Measurements from ENCODE around the gene ZMYM3. TPM values are rescaled to one million over a fixed set of nuclear protein-coding genes. Genes with fewer than 3 reads are reported as not detected.

Gene ZMYM3
- total and polyA plus RNA-seq, 2 experiments from 2014 or later = 31.0 to 71.1 TPM

GRCh38 chrX:71191248-71191647 is 62.7 kb downstream of the ZMYM3 start:
- no peaks in the 10 kb centered on the region for H3K9me3 Mint-ChIP-seq

More at GRCh38 chrX:71191248-71191647, 62.7 kb downstream of the ZMYM3 start:
- peaks cover 17% of the 10 kb centered on the region for H3K4me1 Mint-ChIP-seq
- H3K27ac ChIP-seq (ENCODE audit: low read depth) = peak overlapping the region; percentile 87; the same call in 1 of the 2 replicates
- H3K4me3 Mint-ChIP-seq = no peak overlapping the region
- ATAC-seq = no peak; the same call in 2 of the 3 replicates
- H3K27me3 ChIP-seq (ENCODE audit: insufficient read depth) = no peaks in the 10 kb centered on the region
- H3K36me3 ChIP-seq (ENCODE audit: insufficient read depth) = no peaks in the 10 kb centered on the region
- H3K27ac Mint-ChIP-seq = peak overlapping the region; percentile 74
- peaks cover 1% of the 10 kb centered on the region for H3K27me3 Mint-ChIP-seq (ENCODE audit: insufficient read depth, low read depth, poor library complexity)
- DNase-seq (ENCODE audit: low spot score) = peak; percentile 38
- H3K36me3 Mint-ChIP-seq (ENCODE audit: low read depth) = no peaks in the 10 kb centered on the region
- H3K4me1 ChIP-seq (ENCODE audit: insufficient read depth) = peaks cover 6% of the 10 kb centered on the region
- no peaks in the 10 kb centered on the region for H4K20me1 ChIP-seq (replicated peaks; ENCODE audit: insufficient read depth)
- H3K4me2 ChIP-seq = no peak overlapping the region
- H3K4me3 ChIP-seq = no peak overlapping the region
- no peak overlapping the region for H2AFZ ChIP-seq
- no peaks in the 10 kb centered on the region for H3K79me2 ChIP-seq (replicated peaks; ENCODE audit: insufficient read depth)
- TF ChIP-seq EZH2phosphoT487 (IDR thresholded peaks at IDR 0.05; ENCODE audit: unreplicated experiment) (no peak), NANOG (IDR thresholded peaks at IDR 0.05; ENCODE audit: borderline replicate concordance) (peak; percentile 48; the same call in 1 of the 2 replicates)
- H3K9me2 ChIP-seq (ENCODE audit: insufficient read depth) = peaks cover 4% of the 10 kb centered on the region; the same call in 1 of the 2 replicates
- no peaks in the 10 kb centered on the region for H3F3A ChIP-seq (replicated peaks; ENCODE audit: low read depth)

Other genes starting within 250 kb of the ZMYM3 start
- gene SNX12, start 185.8 kb downstream of the ZMYM3 start, total RNA-seq (2014; rRNA removed; shearing (Covaris generic)) = 70.8 and 75.3 TPM in 2 replicates
- 27.9 and 28.5 TPM in 2 replicates for gene SNX12, start 185.8 kb downstream of the ZMYM3 start, polyA plus RNA-seq (2016; fragmentation: Nextera tagmentation; extraction: Ambion mirVana)
- 26.6 and 31.4 TPM in 2 replicates for gene FOXO4, start 158.3 kb downstream of the ZMYM3 start, total RNA-seq (2014; rRNA removed; shearing (Covaris generic))
- 7.0 and 8.0 TPM in 2 replicates for gene FOXO4, start 158.3 kb downstream of the ZMYM3 start, polyA plus RNA-seq (2016; fragmentation: Nextera tagmentation; extraction: Ambion mirVana)
- gene CXorf65, start 147.4 kb downstream of the ZMYM3 start, total RNA-seq (2014; rRNA removed; shearing (Covaris generic)) = not detected in 2 replicates
- 0.79 and 1.1 TPM in 2 replicates for gene CXorf65, start 147.4 kb downstream of the ZMYM3 start, polyA plus RNA-seq (2016; fragmentation: Nextera tagmentation; extraction: Ambion mirVana)
- gene IL2RG, start 142.6 kb downstream of the ZMYM3 start, total RNA-seq (2014; rRNA removed; shearing (Covaris generic)) = not detected in 2 replicates
- 0.26 and 0.31 TPM in 2 replicates for gene IL2RG, start 142.6 kb downstream of the ZMYM3 start, polyA plus RNA-seq (2016; fragmentation: Nextera tagmentation; extraction: Ambion mirVana)
- 35.2 and 40.6 TPM in 2 replicates for gene MED12, start 135.5 kb downstream of the ZMYM3 start, total RNA-seq (2014; rRNA removed; shearing (Covaris generic))
- gene MED12, start 135.5 kb downstream of the ZMYM3 start, polyA plus RNA-seq (2016; fragmentation: Nextera tagmentation; extraction: Ambion mirVana) = 6.9 and 7.1 TPM in 2 replicates
- gene NLGN3, start 109.3 kb downstream of the ZMYM3 start, total RNA-seq (2014; rRNA removed; shearing (Covaris generic)) = 15.3 and 17.2 TPM in 2 replicates
- gene NLGN3, start 109.3 kb downstream of the ZMYM3 start, polyA plus RNA-seq (2016; fragmentation: Nextera tagmentation; extraction: Ambion mirVana) = 4.5 and 5.2 TPM in 2 replicates
- gene GJB1, start 30.9 kb downstream of the ZMYM3 start, total RNA-seq (2014; rRNA removed; shearing (Covaris generic)) = 0.14 TPM in 1 of 2 replicates, not detected in the other
- not detected in 2 replicates for gene GJB1, start 30.9 kb downstream of the ZMYM3 start, polyA plus RNA-seq (2016; fragmentation: Nextera tagmentation; extraction: Ambion mirVana)
- gene NONO, start 29.5 kb upstream of the ZMYM3 start, total RNA-seq (2014; rRNA removed; shearing (Covaris generic)) = 643 and 656 TPM in 2 replicates
- 329 and 342 TPM in 2 replicates for gene NONO, start 29.5 kb upstream of the ZMYM3 start, polyA plus RNA-seq (2016; fragmentation: Nextera tagmentation; extraction: Ambion mirVana)
- 3.2 and 10.9 TPM in 2 replicates for gene ITGB1BP2, start 47.6 kb upstream of the ZMYM3 start, total RNA-seq (2014; rRNA removed; shearing (Covaris generic))
- gene ITGB1BP2, start 47.6 kb upstream of the ZMYM3 start, polyA plus RNA-seq (2016; fragmentation: Nextera tagmentation; extraction: Ambion mirVana) = 0.89 and 2.0 TPM in 2 replicates
- gene TAF1, start 112.2 kb upstream of the ZMYM3 start, total RNA-seq (2014; rRNA removed; shearing (Covaris generic)) = 25.6 and 26.9 TPM in 2 replicates
- gene TAF1, start 112.2 kb upstream of the ZMYM3 start, polyA plus RNA-seq (2016; fragmentation: Nextera tagmentation; extraction: Ambion mirVana) = 5.3 and 6.7 TPM in 2 replicates